ENCODE measurements around the gene PTPRN.

DNA sequence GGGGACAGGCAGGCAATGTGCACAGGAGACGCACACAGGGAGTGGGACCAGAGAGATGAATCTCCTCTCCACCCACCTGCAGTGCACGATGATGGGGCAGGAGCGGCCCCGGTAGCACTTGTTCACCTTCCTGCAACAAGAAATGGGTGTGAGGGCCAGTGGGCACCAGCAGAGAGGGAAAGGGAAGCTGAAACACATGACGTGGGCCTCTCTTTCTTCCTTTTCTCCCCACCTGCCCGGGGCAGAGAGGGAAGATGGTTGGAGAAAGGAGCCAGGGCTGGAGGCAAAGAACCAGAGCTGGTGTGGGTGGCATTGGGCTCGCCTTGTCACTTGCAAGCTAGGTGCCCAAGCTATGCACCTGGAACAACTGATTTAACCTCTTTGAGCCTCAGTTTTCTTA, 17.8 kb downstream of the PTPRN start:
- TF ChIP-seq, protein P1, sequence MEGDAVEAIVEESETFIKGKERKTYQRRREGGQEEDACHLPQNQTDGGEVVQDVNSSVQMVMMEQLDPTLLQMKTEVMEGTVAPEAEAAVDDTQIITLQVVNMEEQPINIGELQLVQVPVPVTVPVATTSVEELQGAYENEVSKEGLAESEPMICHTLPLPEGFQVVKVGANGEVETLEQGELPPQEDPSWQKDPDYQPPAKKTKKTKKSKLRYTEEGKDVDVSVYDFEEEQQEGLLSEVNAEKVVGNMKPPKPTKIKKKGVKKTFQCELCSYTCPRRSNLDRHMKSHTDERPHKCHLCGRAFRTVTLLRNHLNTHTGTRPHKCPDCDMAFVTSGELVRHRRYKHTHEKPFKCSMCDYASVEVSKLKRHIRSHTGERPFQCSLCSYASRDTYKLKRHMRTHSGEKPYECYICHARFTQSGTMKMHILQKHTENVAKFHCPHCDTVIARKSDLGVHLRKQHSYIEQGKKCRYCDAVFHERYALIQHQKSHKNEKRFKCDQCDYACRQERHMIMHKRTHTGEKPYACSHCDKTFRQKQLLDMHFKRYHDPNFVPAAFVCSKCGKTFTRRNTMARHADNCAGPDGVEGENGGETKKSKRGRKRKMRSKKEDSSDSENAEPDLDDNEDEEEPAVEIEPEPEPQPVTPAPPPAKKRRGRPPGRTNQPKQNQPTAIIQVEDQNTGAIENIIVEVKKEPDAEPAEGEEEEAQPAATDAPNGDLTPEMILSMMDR (conservative IDR thresholded peaks at IDR 0.05; ENCODE audit: low read depth in 2 of 2): no peak
- TF ChIP-seq CREB1 (CRISPR knock-in tag; IDR thresholded peaks at IDR 0.05; ENCODE audit: low read depth): no peak

All from GM23338 (cell line).